GM12878 (cell line): Measurements from ENCODE around the gene IL11. TPM values are rescaled to one million over a fixed set of nuclear protein-coding genes. Genes with fewer than 3 reads are reported as not detected.
A peak's percentile ranks its signal among the peaks of the same experiment; 100 is the strongest.

ENCODE experiments used
- ATAC-seq: fragments of 200-7000 bp; cut with Tn5 transposase; 3 replicates; pipeline ENCODE4 v1.9.1; 2020; ENCODE audit warnings: mild to moderate bottlenecking, moderate library complexity
- BruUV-seq: library from RNA; stranded (reverse); fragments of 400-500 nt; replicated peaks from 2 replicates; lab custom pipeline; 2021; lab: Mats Ljungman, UMichigan
- CTCF ChIA-PET: fragments of 300-600 bp; sonication (Branson Sonifier 250); formaldehyde crosslinking; extraction: SDS; loops from one replicate; lab custom pipeline; 2021; ENCODE audit warnings: inconsistent platforms; lab: Yijun Ruan, JAX
- POLR2A ChIA-PET: fragments of 350-600 bp; formaldehyde crosslinking; extraction: SDS; loops from one replicate; lab custom pipeline; 2021; ENCODE audit warnings: inconsistent platforms; lab: Charles Lee
- RAD21 ChIA-PET: fragments of 300-600 bp; sonication (Branson Sonifier 250); formaldehyde crosslinking; loops from one replicate; lab custom pipeline; 2023; ENCODE audit warnings: antibody characterized with exemption; ENCODE audit not compliant: unreplicated experiment; lab: Charles Lee
- SMC1A ChIA-PET: fragments of 300-600 bp; sonication (Branson Sonifier 250); formaldehyde crosslinking; loops from one replicate; lab custom pipeline; 2023; ENCODE audit not compliant: unreplicated experiment, uncharacterized antibody; lab: Charles Lee
- DNase-seq: peaks from one replicate; pipeline ENCODE4 v3.0.0-alpha.2; 2011; ENCODE audit warnings: low read depth, low spot score
- FAIRE-seq: peaks from 3 replicates; lab custom pipeline; 2011; peaks lifted over from hg19 to GRCh38; lab: Jason Lieb, UNC
- H2AFZ ChIP-seq: 2 replicates; pipeline ENCODE4 v1.6.0; 2011; ENCODE audit warnings: low read depth, low read length, control low read depth; ENCODE audit not compliant: control insufficient read depth
- H3K27ac ChIP-seq: 2 replicates; pipeline ENCODE4 v1.5.1; 2011; ENCODE audit warnings: control low read depth; ENCODE audit not compliant: control insufficient read depth, insufficient read depth
- H3K27me3 ChIP-seq, 2 experiments: replicated peaks in 1 of 2; 2 replicates each; pipeline versions ENCODE4 v1.6.0 to v1.6.1; 2011; ENCODE audit warnings: low read length in 1 of 2; ENCODE audit not compliant: control insufficient read depth in 2 of 2, insufficient read depth in 2 of 2
- H3K36me3 ChIP-seq, 2 experiments: 2 replicates each; pipeline ENCODE4 v1.5.1; 2011; ENCODE audit warnings: low read length in 1 of 2; ENCODE audit not compliant: control insufficient read depth in 2 of 2, insufficient read depth in 2 of 2
- H3K4me1 ChIP-seq: 2 replicates; pipeline ENCODE4 v1.6.1; 2011; ENCODE audit warnings: mild to moderate bottlenecking, low read length, moderate library complexity, mixed read lengths; ENCODE audit not compliant: control insufficient read depth, insufficient read depth
- H3K4me2 ChIP-seq: 2 replicates; pipeline ENCODE4 v1.6.0; 2011; ENCODE audit warnings: control low read depth; ENCODE audit not compliant: control insufficient read depth, insufficient read depth
- H3K4me3 ChIP-seq: fragments of 200-600 bp; sonication (generic); 2 replicates; pipeline ENCODE4 v1.5.1; 2016
- H3K79me2 ChIP-seq: 2 replicates; pipeline ENCODE4 v1.6.0; 2011; ENCODE audit warnings: low read length; ENCODE audit not compliant: control insufficient read depth, insufficient read depth
- H3K9ac ChIP-seq: 2 replicates; pipeline ENCODE4 v1.8.0; 2011; ENCODE audit warnings: low read length, control low read depth, mixed read lengths; ENCODE audit not compliant: control insufficient read depth, insufficient read depth
- H3K9me3 ChIP-seq: replicated peaks from 3 replicates; pipeline ENCODE4 v1.5.1; 2011; ENCODE audit warnings: mild to moderate bottlenecking, low read length; ENCODE audit not compliant: control insufficient read depth, insufficient read depth
- H4K20me1 ChIP-seq: 2 replicates; pipeline ENCODE4 v1.6.0; 2011; ENCODE audit not compliant: control insufficient read depth, insufficient read depth
- BHLHE40 ChIP-seq, 2 experiments: fragments of 450-650 bp in 1 of 2; IDR thresholded peaks; 2 replicates each; pipeline ENCODE4 v1.6.1; 2011 to 2017; ENCODE audit warnings: low read depth in 2 of 2, borderline replicate concordance in 1 of 2, improper control_type of control experiment in 1 of 2, low read length in 1 of 2, mild to moderate bottlenecking in 1 of 2
- CBX3 ChIP-seq: fragments of 200-600 bp; sonication (generic); IDR thresholded peaks from 2 replicates; pipeline ENCODE4 v1.6.1; 2016; ENCODE audit warnings: low read depth, borderline replicate concordance
- CREM ChIP-seq: IDR thresholded peaks from 2 replicates; pipeline ENCODE4 v1.6.1; 2014; ENCODE audit warnings: antibody characterized with exemption, low read depth
- EED ChIP-seq: sonication (generic); IDR thresholded peaks from 2 replicates; pipeline ENCODE4 v1.6.1; 2016; ENCODE audit warnings: antibody characterized with exemption, low read depth
- FOXM1 ChIP-seq: IDR thresholded peaks from 2 replicates; pipeline ENCODE4 v1.6.1; 2012; ENCODE audit warnings: low read depth, mild to moderate bottlenecking, inconsistent platforms, low read length, moderate library complexity
- IKZF1 ChIP-seq: fragments of 450-650 bp; conservative IDR thresholded peaks from 2 replicates; pipeline ENCODE4 v1.6.1; 2017; ENCODE audit warnings: antibody characterized with exemption, mild to moderate bottlenecking
- MAX ChIP-seq: IDR thresholded peaks from 2 replicates; pipeline ENCODE4 v1.6.1; 2012; ENCODE audit warnings: low read depth, low read length, improper control_type of control experiment
- MLLT1 ChIP-seq: fragments of 450-650 bp; IDR thresholded peaks from 2 replicates; pipeline ENCODE4 v1.6.1; 2016; ENCODE audit warnings: mild to moderate bottlenecking
- PML ChIP-seq: IDR thresholded peaks from 2 replicates; pipeline ENCODE4 v1.6.1; 2012; ENCODE audit warnings: low read length, inconsistent platforms
- POU2F2 ChIP-seq: IDR thresholded peaks from 3 replicates; pipeline ENCODE4 v1.6.1; 2011; ENCODE audit warnings: low read depth, mild to moderate bottlenecking, low read length, borderline replicate concordance
- RAD21 ChIP-seq: IDR thresholded peaks from 2 replicates; pipeline ENCODE4 v1.6.1; 2011; ENCODE audit warnings: mild to moderate bottlenecking, low read depth, low read length, moderate library complexity; ENCODE audit not compliant: insufficient read depth
- REST ChIP-seq: IDR thresholded peaks from 2 replicates; pipeline ENCODE4 v1.6.1; 2012; ENCODE audit warnings: mild to moderate bottlenecking, low read depth, low read length
- RFX5 ChIP-seq: IDR thresholded peaks from 2 replicates; pipeline ENCODE4 v1.6.1; 2011; ENCODE audit warnings: low read depth, low read length, improper control_type of control experiment
- RUNX3 ChIP-seq: IDR thresholded peaks from 2 replicates; pipeline ENCODE4 v1.6.1; 2012; ENCODE audit warnings: low read length, inconsistent platforms
- SUPT20H ChIP-seq: IDR thresholded peaks from 2 replicates; pipeline ENCODE4 v1.6.1; 2011; ENCODE audit warnings: low read depth, mild to moderate bottlenecking, low read length, moderate library complexity, borderline replicate concordance; ENCODE audit not compliant: control insufficient read depth
- TARDBP ChIP-seq: IDR thresholded peaks from 2 replicates; pipeline ENCODE4 v1.6.1; 2016; ENCODE audit warnings: borderline replicate concordance
- TBL1XR1 ChIP-seq: IDR thresholded peaks from 2 replicates; pipeline ENCODE4 v1.6.1; 2012; ENCODE audit warnings: low read depth, low read length, improper control_type of control experiment
- YY1 ChIP-seq: IDR thresholded peaks from 2 replicates; pipeline ENCODE4 v1.6.1; 2011; ENCODE audit warnings: low read depth, mild to moderate bottlenecking, low read length
- WGBS: methylation state at CpG from one replicate; pipeline ENCODE4 v1.1.6; 2016; ENCODE audit warnings: low lambda C conversion rate; ENCODE audit not compliant: insufficient replicate concordance, insufficient coverage; ENCODE audit errors: missing lambda C conversion rate; 5-methylcytosine and 5-hydroxymethylcytosine counted together
- in situ Hi-C: fragments of 300-500 bp; cut with MboI; formaldehyde crosslinking; loops from 9 replicates; pipeline ENCODE4 v1.14.3; 2018; ENCODE audit warnings: mixed read lengths
- intact Hi-C: fragments of 100-400 bp; cut with micrococcal nuclease; formaldehyde crosslinking; loops from one replicate; pipeline ENCODE4 v1.14.2; 2022; ENCODE audit not compliant: unreplicated experiment
- polyA plus RNA-seq, 11 experiments: library from polyadenylated mRNA; depleted of rRNA in 4 of 11; unstranded in 6 of 11; stranded (reverse) in 5 of 11; fragments of >200 nt; fragmentation: Nextera tagmentation in 4 of 11; fragmentation: Illumina TruSeq in 1 of 11; extraction: Ambion mirVana in 4 of 11; extraction: Trizol in 1 of 11; gene quantifications; 1 replicate in 1 of 11; 2 replicates in 10 of 11; pipeline versions ENCODE4 v1.2.1 to v1.2.3, GENCODE V29; 2011 to 2016; ENCODE audit warnings: inconsistent platforms in 2 of 11, missing spikeins in 2 of 11, low read depth in 1 of 11
- total RNA-seq, 4 experiments: library from RNA; depleted of rRNA in 3 of 4; stranded (reverse); fragments of >200 nt in 3 of 4; fragmentation: Illumina TruSeq in 1 of 4; extraction: Trizol in 1 of 4; gene quantifications; 2 replicates each; pipeline versions ENCODE4 v1.2.1 to v1.2.3, GENCODE V29; 2013 to 2021

IL11 gene
- total and polyA plus RNA-seq, 10 of the 15 experiments (the other 5 are each of a cell fraction or from before 2014, with no cell fraction given) = 0.15 TPM; not detected in 9

DNA sequence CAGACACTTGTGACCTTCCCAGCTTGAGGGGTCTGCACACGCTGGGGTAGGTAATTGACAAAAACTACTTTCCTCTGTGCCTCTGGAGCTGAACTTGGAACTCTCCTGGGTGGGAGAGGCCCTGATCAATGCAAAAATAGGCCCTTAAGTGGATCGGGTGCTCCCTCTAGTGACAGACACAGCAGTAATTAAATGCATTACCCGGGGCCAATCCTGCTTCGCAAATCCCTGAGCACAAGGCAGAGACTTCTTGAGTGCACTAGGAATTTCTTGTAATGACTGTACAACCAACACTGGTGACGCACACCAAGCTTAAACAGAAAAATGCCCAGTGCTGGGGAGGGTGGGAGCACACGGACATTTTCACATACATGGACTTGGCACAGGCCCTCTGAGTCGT is 47.9 kb upstream of the IL11 start:
- WGBS = 16% methylated on average over 7 of the region's 7 CpGs
- Histone ChIP-seq H3K4me2 (no peak overlapping the region), H3K36me3 (no peaks in the 10 kb centered on the region), H3K4me1 (no peaks in the 10 kb centered on the region), H2AFZ (no peak overlapping the region), H4K20me1 (no peaks in the 10 kb centered on the region), H3K4me3 (no peak overlapping the region), H3K27ac (no peak overlapping the region), H3K9me3 (no peaks in the 10 kb centered on the region; the same call in 2 of the 3 replicates), H3K9ac (no peak overlapping the region), H3K27me3 (no peaks in the 10 kb centered on the region), H3K79me2 (no peaks in the 10 kb centered on the region)
- intact Hi-C loops (loop anchor here (1.0 to 2.0 kb wide), 3 partner anchors 125 to 277 kb away; no protein-coding TSS in a partner anchor), in situ Hi-C loops (loop anchor here (5.0 kb wide), 2 partner anchors 206 to 276 kb away; no protein-coding TSS in a partner anchor)
- BruUV-seq = no TSS peak
- ATAC-seq (peak; percentile 89), FAIRE-seq (peak; percentile 94), DNase-seq (no peak)
- ChIA-PET CTCF (interaction anchor here (0.7 to 2.0 kb wide), 15 partner anchors 9 to 278 kb away, joined by 3 to 9 read pairs (median 4); partner anchors contain the start of gene KMT5C), RAD21 (interaction anchor here (1.2 to 2.2 kb wide), 4 partner anchors 117 to 277 kb away, joined by 4 to 8 read pairs (median 6); no protein-coding TSS in a partner anchor), POLR2A (no interaction called here), SMC1A (interaction anchor here (1.1 to 1.6 kb wide), 4 partner anchors 117 to 207 kb away, joined by 3 to 4 read pairs (median 4); no protein-coding TSS in a partner anchor)
- TF ChIP-seq RUNX3 = no peak
- TF ChIP-seq IKZF1 = 0 out of 2 replicates have a peak, but pooled peaks have one; percentile 26
- TF ChIP-seq RAD21 = peak; percentile 89
- no peak for TF ChIP-seq FOXM1
- no peak for TF ChIP-seq PML
- no peak for TF ChIP-seq EED
- TF ChIP-seq CREM = no peak
- no peak for TF ChIP-seq CBX3
- TF ChIP-seq MLLT1 = no peak
- TF ChIP-seq MAX = no peak
- 0 out of 4 replicates have a peak, but pooled peaks of 1 of the 2 experiments have one; percentile 19 for TF ChIP-seq BHLHE40 (IDR thresholded peaks at IDR 0.05; ENCODE audit: borderline replicate concordance in 1 of 2, low read depth in 2 of 2, low read length in 1 of 2)
- TF ChIP-seq REST = no peak
- no peak for TF ChIP-seq SUPT20H
- no peak for TF ChIP-seq TARDBP
- TF ChIP-seq RFX5 = no peak
- TF ChIP-seq TBL1XR1 = no peak
- TF ChIP-seq POU2F2 = 0 out of 3 replicates have a peak, but pooled peaks have one; percentile 10
- TF ChIP-seq YY1 = 0 out of 2 replicates have a peak, but pooled peaks have one; percentile 41
